Erythroblast (primary cell): ENCODE results near the gene GMDS.

Experiments
- GATA1 ChIP-seq: IDR thresholded peaks from 2 replicates; pipeline ENCODE4 v1.6.1; 2011; ENCODE audit warnings: low read depth, mild to moderate bottlenecking, control low read depth, low read length, moderate library complexity
- POLR2A ChIP-seq: IDR thresholded peaks from 2 replicates; pipeline ENCODE4 v1.6.1; 2011; ENCODE audit warnings: mild to moderate bottlenecking, low read length

DNA sequence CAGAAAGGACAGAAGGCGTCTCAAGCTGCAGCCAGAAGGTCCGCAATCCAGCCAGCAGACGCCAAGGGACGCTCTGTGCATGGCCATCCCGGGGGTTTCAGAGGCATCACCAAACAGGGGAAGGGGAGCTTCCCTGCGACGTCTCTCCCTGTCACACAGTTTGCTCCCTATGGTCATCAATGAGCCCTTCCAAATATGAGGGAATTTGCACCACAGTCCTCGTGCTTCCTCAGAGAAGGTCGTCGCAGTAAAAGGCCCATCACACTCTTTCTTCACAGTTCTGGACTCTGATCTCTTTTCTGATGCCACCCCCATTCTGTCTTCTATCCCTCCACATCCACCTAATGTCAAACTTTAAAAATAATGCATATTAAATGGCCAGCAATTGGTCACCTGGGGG lies 645.9 kb downstream of the GMDS start:
- TF ChIP-seq POLR2A (no peak), GATA1 (no peak)
